HG03108 (cell line): ENCODE results near the gene DGCR6.
"Not testable (repeated sequence)": the region's sequence is repeated elsewhere in the genome, so short reads cannot be mapped to it uniquely, and the experiment has no call there.

Source experiments
- ATAC-seq: cut with Tn5 transposase; IDR thresholded peaks from one replicate; pipeline ENCODE4 v1.9.1; 2021; ENCODE audit warnings: moderate library complexity; ENCODE audit not compliant: unreplicated experiment

DGCR6 gene

DNA sequence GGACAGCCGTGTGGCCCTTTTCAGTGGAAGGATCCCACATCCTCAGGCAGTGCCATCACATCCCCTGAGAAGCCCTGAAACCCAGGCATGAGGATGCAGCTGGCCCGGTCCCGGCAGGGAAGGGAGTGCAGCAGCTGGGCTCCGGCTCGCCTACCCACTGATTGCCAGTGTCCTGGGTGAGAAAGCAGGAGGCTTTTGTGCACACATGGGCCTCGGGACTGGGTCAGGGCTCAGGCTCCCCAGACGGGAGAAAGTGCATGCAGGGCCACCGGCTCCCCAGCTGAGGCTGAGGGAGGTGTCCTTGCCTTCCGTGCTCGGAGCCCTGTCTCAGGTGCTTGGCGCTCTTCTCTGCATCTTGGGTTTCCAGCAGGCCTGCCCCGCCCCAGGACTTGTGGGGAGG is 53.6 kb downstream of the DGCR6 start:
- ATAC-seq: not testable (repeated sequence)

- not testable (repeated sequence) for ATAC-seq
Measured at GRCh38 chr22:18960166-18960820, 54.2 kb downstream of the DGCR6 start.

DNA sequence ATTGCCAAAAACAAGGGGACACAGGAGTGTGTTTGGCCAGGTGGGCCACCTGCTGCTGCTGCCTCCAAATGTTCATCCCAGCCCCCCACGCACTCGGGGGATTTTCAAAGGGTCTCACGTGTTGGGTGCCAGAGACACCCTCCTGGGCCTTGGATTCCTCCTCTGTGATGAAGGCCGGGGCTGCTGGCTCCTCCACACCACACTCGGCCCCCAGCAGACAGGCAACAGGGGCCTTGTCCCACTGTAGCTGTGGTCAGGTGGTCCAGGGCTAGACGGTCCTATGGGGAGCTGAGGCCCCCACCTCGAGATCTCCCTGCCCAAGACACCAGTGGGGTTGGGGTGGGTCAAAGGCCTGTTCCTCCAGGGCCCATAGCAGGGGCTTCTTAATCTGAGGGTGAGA is 55.1 kb downstream of the DGCR6 start:
- ATAC-seq: not testable (repeated sequence)
